ENCODE data around the gene SLC9A9.

DNA sequence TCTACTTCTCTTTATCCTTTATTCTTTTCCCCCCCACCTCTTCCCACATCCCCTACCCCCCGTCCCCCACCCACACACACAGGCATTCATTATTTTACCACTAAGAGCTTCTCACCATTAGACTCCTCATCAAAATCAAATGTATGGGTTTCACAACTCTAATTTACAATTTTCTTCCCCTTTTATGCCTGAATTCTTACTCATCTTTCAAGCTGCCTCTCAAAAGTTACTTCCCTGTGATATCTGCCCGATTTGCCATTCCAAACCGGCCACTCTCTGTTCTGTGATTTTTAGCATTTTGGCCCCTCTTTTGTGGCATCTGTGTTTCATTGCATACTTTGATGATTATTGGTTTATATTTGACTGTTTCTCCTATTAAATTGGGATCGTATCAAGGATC is 42.2 kb downstream of the SLC9A9 start:
- no peak for TF ChIP-seq TAF1 (IDR thresholded peaks at IDR 0.05; ENCODE audit: control insufficient read depth, extremely low read depth, insufficient read depth, low read length, severe bottlenecking)
- no peak for TF ChIP-seq POLR2A (conservative IDR thresholded peaks at IDR 0.05)
- no peak for TF ChIP-seq CTCF (IDR thresholded peaks at IDR 0.05 in 2 of 3, conservative IDR thresholded peaks at IDR 0.05 in 1 of 3; ENCODE audit: insufficient read depth in 2 of 3, low read depth in 1 of 3, low read length in 3 of 3)
- no peak for TF ChIP-seq ZNF57 (CRISPR knock-in tag; IDR thresholded peaks at IDR 0.05)
- TF ChIP-seq POLR2B (IDR thresholded peaks at IDR 0.05; ENCODE audit: low read depth, partially characterized antibody), result no peak
- no peak for TF ChIP-seq MEF2A (IDR thresholded peaks at IDR 0.05; ENCODE audit: control insufficient read depth, low read depth, low read length)
- no peak for TF ChIP-seq ZBED1 (IDR thresholded peaks at IDR 0.05)
- TF ChIP-seq FOSL1 (tag; conservative IDR thresholded peaks at IDR 0.05), result no peak
- no peak for TF ChIP-seq BACH1 (tag; IDR thresholded peaks at IDR 0.05)
- TF ChIP-seq, protein P1, sequence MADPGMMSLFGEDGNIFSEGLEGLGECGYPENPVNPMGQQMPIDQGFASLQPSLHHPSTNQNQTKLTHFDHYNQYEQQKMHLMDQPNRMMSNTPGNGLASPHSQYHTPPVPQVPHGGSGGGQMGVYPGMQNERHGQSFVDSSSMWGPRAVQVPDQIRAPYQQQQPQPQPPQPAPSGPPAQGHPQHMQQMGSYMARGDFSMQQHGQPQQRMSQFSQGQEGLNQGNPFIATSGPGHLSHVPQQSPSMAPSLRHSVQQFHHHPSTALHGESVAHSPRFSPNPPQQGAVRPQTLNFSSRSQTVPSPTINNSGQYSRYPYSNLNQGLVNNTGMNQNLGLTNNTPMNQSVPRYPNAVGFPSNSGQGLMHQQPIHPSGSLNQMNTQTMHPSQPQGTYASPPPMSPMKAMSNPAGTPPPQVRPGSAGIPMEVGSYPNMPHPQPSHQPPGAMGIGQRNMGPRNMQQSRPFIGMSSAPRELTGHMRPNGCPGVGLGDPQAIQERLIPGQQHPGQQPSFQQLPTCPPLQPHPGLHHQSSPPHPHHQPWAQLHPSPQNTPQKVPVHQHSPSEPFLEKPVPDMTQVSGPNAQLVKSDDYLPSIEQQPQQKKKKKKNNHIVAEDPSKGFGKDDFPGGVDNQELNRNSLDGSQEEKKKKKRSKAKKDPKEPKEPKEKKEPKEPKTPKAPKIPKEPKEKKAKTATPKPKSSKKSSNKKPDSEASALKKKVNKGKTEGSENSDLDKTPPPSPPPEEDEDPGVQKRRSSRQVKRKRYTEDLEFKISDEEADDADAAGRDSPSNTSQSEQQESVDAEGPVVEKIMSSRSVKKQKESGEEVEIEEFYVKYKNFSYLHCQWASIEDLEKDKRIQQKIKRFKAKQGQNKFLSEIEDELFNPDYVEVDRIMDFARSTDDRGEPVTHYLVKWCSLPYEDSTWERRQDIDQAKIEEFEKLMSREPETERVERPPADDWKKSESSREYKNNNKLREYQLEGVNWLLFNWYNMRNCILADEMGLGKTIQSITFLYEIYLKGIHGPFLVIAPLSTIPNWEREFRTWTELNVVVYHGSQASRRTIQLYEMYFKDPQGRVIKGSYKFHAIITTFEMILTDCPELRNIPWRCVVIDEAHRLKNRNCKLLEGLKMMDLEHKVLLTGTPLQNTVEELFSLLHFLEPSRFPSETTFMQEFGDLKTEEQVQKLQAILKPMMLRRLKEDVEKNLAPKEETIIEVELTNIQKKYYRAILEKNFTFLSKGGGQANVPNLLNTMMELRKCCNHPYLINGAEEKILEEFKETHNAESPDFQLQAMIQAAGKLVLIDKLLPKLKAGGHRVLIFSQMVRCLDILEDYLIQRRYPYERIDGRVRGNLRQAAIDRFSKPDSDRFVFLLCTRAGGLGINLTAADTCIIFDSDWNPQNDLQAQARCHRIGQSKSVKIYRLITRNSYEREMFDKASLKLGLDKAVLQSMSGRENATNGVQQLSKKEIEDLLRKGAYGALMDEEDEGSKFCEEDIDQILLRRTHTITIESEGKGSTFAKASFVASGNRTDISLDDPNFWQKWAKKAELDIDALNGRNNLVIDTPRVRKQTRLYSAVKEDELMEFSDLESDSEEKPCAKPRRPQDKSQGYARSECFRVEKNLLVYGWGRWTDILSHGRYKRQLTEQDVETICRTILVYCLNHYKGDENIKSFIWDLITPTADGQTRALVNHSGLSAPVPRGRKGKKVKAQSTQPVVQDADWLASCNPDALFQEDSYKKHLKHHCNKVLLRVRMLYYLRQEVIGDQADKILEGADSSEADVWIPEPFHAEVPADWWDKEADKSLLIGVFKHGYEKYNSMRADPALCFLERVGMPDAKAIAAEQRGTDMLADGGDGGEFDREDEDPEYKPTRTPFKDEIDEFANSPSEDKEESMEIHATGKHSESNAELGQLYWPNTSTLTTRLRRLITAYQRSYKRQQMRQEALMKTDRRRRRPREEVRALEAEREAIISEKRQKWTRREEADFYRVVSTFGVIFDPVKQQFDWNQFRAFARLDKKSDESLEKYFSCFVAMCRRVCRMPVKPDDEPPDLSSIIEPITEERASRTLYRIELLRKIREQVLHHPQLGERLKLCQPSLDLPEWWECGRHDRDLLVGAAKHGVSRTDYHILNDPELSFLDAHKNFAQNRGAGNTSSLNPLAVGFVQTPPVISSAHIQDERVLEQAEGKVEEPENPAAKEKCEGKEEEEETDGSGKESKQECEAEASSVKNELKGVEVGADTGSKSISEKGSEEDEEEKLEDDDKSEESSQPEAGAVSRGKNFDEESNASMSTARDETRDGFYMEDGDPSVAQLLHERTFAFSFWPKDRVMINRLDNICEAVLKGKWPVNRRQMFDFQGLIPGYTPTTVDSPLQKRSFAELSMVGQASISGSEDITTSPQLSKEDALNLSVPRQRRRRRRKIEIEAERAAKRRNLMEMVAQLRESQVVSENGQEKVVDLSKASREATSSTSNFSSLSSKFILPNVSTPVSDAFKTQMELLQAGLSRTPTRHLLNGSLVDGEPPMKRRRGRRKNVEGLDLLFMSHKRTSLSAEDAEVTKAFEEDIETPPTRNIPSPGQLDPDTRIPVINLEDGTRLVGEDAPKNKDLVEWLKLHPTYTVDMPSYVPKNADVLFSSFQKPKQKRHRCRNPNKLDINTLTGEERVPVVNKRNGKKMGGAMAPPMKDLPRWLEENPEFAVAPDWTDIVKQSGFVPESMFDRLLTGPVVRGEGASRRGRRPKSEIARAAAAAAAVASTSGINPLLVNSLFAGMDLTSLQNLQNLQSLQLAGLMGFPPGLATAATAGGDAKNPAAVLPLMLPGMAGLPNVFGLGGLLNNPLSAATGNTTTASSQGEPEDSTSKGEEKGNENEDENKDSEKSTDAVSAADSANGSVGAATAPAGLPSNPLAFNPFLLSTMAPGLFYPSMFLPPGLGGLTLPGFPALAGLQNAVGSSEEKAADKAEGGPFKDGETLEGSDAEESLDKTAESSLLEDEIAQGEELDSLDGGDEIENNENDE (IDR thresholded peaks at IDR 0.05; ENCODE audit: low read depth, low read length), result no peak
- TF ChIP-seq FOXK1 (CRISPR knock-in tag; IDR thresholded peaks at IDR 0.05; ENCODE audit: borderline replicate concordance), result no peak
